Measurements from ENCODE around the gene CCDC88B.

DNA sequence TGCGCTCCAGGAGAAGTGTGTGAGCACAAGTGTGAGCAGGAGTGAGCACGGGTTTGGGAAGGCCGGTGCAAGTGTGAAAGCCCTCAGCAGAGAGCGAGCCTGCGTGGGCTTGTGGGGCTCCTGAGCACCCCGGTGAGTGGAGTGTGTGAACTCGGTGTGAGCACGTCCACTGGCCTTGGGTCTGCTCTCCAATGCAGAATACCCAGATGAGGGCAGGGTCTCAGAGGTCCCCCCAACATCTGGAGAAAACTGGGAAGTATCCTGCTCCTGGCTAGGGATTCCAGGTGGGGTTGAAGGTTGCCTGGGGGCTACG lies 33.5 kb upstream of the CCDC88B start:
- TF ChIP-seq CTCF (IDR thresholded peaks at IDR 0.05; ENCODE audit: poor library complexity) (no peak), EZH2 (IDR thresholded peaks at IDR 0.05; ENCODE audit: borderline replicate concordance) (no peak), EZH2phosphoT487 (IDR thresholded peaks at IDR 0.05; ENCODE audit: low read depth, severe bottlenecking, unreplicated experiment) (no peak)
